ENCODE data around the gene DGLUCY. TPM values are rescaled to one million over a fixed set of nuclear protein-coding genes. Genes with fewer than 3 reads are reported as not detected.

Gene DGLUCY
- total and polyA plus RNA-seq, 2 of the 13 experiments (the other 11 are each of a cell fraction or from before 2014, with no cell fraction given), result 14.8 to 36.3 TPM

GRCh38 chr14:91237219-91237618, 123.3 kb downstream of the DGLUCY start (continued):
- TF ChIP-seq ZNF564 (CRISPR knock-in tag; IDR thresholded peaks at IDR 0.05), result no peak

GRCh38 chr14:91238085-91238484, 124.2 kb downstream of the DGLUCY start:
- BruUV-seq (replicated peaks), result no TSS peak
- H2AFZ ChIP-seq (ENCODE audit: low read length), result no peak overlapping the region
- CTCF ChIA-PET (ENCODE audit: low intra/inter-chr PET ratio, low total read pairs), result no interaction called here
- FAIRE-seq, result no peak
- H4K20me1 ChIP-seq (ENCODE audit: insufficient read depth, low read length), result no peaks in the 10 kb centered on the region
- no peak overlapping the region for H3K4me2 ChIP-seq (ENCODE audit: low read depth, low read length)
- H3K36me3 ChIP-seq (replicated peaks in 1 of 2; ENCODE audit: control insufficient read depth in 1 of 2, insufficient read depth in 2 of 2, low read length in 2 of 2), result no peaks in the 10 kb centered on the region
- in situ Hi-C loops (cut with HindIII; ENCODE audit: extremely low pct_ligation_motif_present, low pct_unique_long_range_greater_than_20kb) (no loop called here), intact Hi-C loops (cut with micrococcal nuclease; ENCODE audit: unreplicated experiment) (no loop called here)
- peaks cover 10% of the 10 kb centered on the region for H3K4me1 ChIP-seq (ENCODE audit: insufficient read depth, low read length)
- H3K9me3 ChIP-seq (ENCODE audit: low read length), result no peaks in the 10 kb centered on the region
- POLR2A ChIA-PET, result no interaction called here
- H3K27me3 ChIP-seq (ENCODE audit: control insufficient read depth in 1 of 2, insufficient read depth in 2 of 2, low read length in 2 of 2), result peaks cover 1 to 9% of the 10 kb centered on the region in 2 experiments; a peak in 3 of 5 replicates
- 6% methylated on average over 4 of the region's 4 CpGs for WGBS (ENCODE audit: low lambda C conversion rate)
- DNase-seq (ENCODE audit: low spot score), result no peak
- no peak overlapping the region for H3K27ac ChIP-seq (ENCODE audit: extremely low read length, insufficient read depth, low read length)
- H3K9ac ChIP-seq (ENCODE audit: insufficient read depth, low read depth, low read length), result no peak overlapping the region
- no peaks in the 10 kb centered on the region for H3K79me2 ChIP-seq (ENCODE audit: insufficient read depth, low read length)
- no peak overlapping the region for H3K4me3 ChIP-seq (replicated peaks in 1 of 3; ENCODE audit: insufficient read depth in 1 of 3, low read depth in 2 of 3, low read length in 3 of 3)
- ATAC-seq, result no peak
- no peak for TF ChIP-seq NBN (conservative IDR thresholded peaks at IDR 0.05)
- TF ChIP-seq HBP1 (CRISPR knock-in tag; IDR thresholded peaks at IDR 0.05; ENCODE audit: low read depth), result no peak
- TF ChIP-seq ZMAT3 (CRISPR knock-in tag; conservative IDR thresholded peaks at IDR 0.05), result no peak
- no peak for TF ChIP-seq LBX2 (CRISPR knock-in tag; IDR thresholded peaks at IDR 0.05; ENCODE audit: borderline replicate concordance)
- TF ChIP-seq ZNF788 (CRISPR knock-in tag; IDR thresholded peaks at IDR 0.05; ENCODE audit: borderline replicate concordance), result no peak
- no peak for TF ChIP-seq ZBTB49 (CRISPR knock-in tag; IDR thresholded peaks at IDR 0.05; ENCODE audit: borderline replicate concordance)
- TF ChIP-seq NCOA2 (CRISPR knock-in tag; IDR thresholded peaks at IDR 0.05), result no peak
- TF ChIP-seq MAFG (CRISPR knock-in tag; IDR thresholded peaks at IDR 0.05), result no peak
- no peak for TF ChIP-seq LCORL (IDR thresholded peaks at IDR 0.05)
- TF ChIP-seq LCORL (CRISPR knock-in tag; IDR thresholded peaks at IDR 0.05), result no peak
- no peak for TF ChIP-seq ZBTB20 (CRISPR knock-in tag; IDR thresholded peaks at IDR 0.05; ENCODE audit: borderline replicate concordance, low read depth)
- no peak for TF ChIP-seq BRF2 (CRISPR knock-in tag; IDR thresholded peaks at IDR 0.05)
- TF ChIP-seq REPIN1 (CRISPR knock-in tag; IDR thresholded peaks at IDR 0.05; ENCODE audit: borderline replicate concordance, low read depth), result no peak
- no peak for TF ChIP-seq HOXA5 (CRISPR knock-in tag; IDR thresholded peaks at IDR 0.05)

Data from HepG2 (cell line).